MM.1S (cell line): ENCODE measurements around the gene HNF1A.
"Not testable (repeated sequence)": the region's sequence is repeated elsewhere in the genome, so short reads cannot be mapped to it uniquely, and the experiment has no call there.

Experiments used
- CTCF ChIP-seq: fragments of 300-600 bp; sonication (generic); IDR thresholded peaks from 2 replicates; pipeline ENCODE4 v1.5.1; 2016; ENCODE audit warnings: antibody characterized with exemption, low read length, mixed read lengths
- EZH2 ChIP-seq: fragments of 300-600 bp; sonication (generic); optimal IDR thresholded peaks from 2 replicates; pipeline ENCODE3; 2017; ENCODE audit warnings: low read depth, mild to moderate bottlenecking, antibody characterized with exemption, low read length, mixed read lengths
- EZH2phosphoT487 ChIP-seq: fragments of 300-600 bp; sonication (generic); IDR thresholded peaks from 2 replicates; pipeline ENCODE4 v1.6.1; 2018; ENCODE audit warnings: antibody characterized with exemption, low read length

- not testable (repeated sequence) for TF ChIP-seq CTCF, EZH2, EZH2phosphoT487
These were observed 28.0 kb upstream of the HNF1A start for GRCh38 chr12:120950260-120950799.
